Measurements from ENCODE around the gene BRAF.

- TF ChIP-seq POLR2A (IDR thresholded peaks at IDR 0.05) (no peak), CTCF (IDR thresholded peaks at IDR 0.05) (no peak)
Observed at GRCh38 chr7:140917258-140917657, 7.5 kb downstream of the BRAF start.

Data from lower leg skin (tissue), 3 donors.